GM23338 (cell line): Measurements from ENCODE around the gene NLRP7. TPM values are rescaled to one million over a fixed set of nuclear protein-coding genes. Genes with fewer than 3 reads are reported as not detected.

Source experiments
- ATAC-seq: fragments of 200-7000 bp; cut with Tn5 transposase; 3 replicates; pipeline ENCODE4 v1.9.1; 2020
- DNase-seq: peaks from one replicate; pipeline ENCODE4 v3.0.0-alpha.2; 2015; ENCODE audit warnings: low spot score
- H2AFZ ChIP-seq: fragments of 200-600 bp; sonication (generic); 2 replicates; pipeline ENCODE4 v1.8.0; 2016; ENCODE audit warnings: antibody characterized with exemption, mild to moderate bottlenecking, moderate library complexity
- H3F3A ChIP-seq: fragments of 200-600 bp; sonication (generic); replicated peaks from 2 replicates; pipeline ENCODE4 v1.8.0; 2017; ENCODE audit warnings: antibody characterized with exemption, mixed run types, low read depth
- H3K27ac ChIP-seq: fragments of 200-600 bp; sonication (generic); 2 replicates; pipeline ENCODE4 v1.6.1; 2016; ENCODE audit warnings: low read depth
- H3K27me3 ChIP-seq: fragments of 200-600 bp; sonication (generic); 2 replicates; pipeline ENCODE4 v1.8.0; 2016; ENCODE audit warnings: mild to moderate bottlenecking, mixed run types, moderate library complexity; ENCODE audit not compliant: insufficient read depth
- H3K36me3 ChIP-seq: fragments of 200-600 bp; sonication (generic); 2 replicates; pipeline ENCODE4 v1.8.0; 2016; ENCODE audit warnings: mild to moderate bottlenecking; ENCODE audit not compliant: insufficient read depth
- H3K4me1 ChIP-seq: fragments of 200-600 bp; sonication (generic); 2 replicates; pipeline ENCODE4 v1.8.0; 2016; ENCODE audit warnings: mild to moderate bottlenecking, moderate library complexity; ENCODE audit not compliant: insufficient read depth
- H3K4me2 ChIP-seq: fragments of 200-600 bp; sonication (generic); 2 replicates; pipeline ENCODE4 v1.7.1; 2017; ENCODE audit warnings: mixed run types
- H3K4me3 ChIP-seq: fragments of 200-600 bp; sonication (generic); 2 replicates; pipeline ENCODE4 v1.6.1; 2016; ENCODE audit warnings: mixed run types
- H3K79me2 ChIP-seq: fragments of 200-600 bp; sonication (generic); replicated peaks from 2 replicates; pipeline ENCODE4 v1.8.0; 2017; ENCODE audit warnings: mild to moderate bottlenecking; ENCODE audit not compliant: insufficient read depth
- H3K9me2 ChIP-seq: fragments of 200-600 bp; sonication (generic); 2 replicates; pipeline ENCODE4 v1.8.0; 2017; ENCODE audit not compliant: insufficient read depth
- H4K20me1 ChIP-seq: fragments of 200-600 bp; sonication (generic); replicated peaks from 2 replicates; pipeline ENCODE4 v1.8.0; 2017; ENCODE audit warnings: mild to moderate bottlenecking; ENCODE audit not compliant: insufficient read depth
- H3K27ac Mint-ChIP-seq: 2 replicates; pipeline ENCODE4 v1.8.0; 2020; ENCODE audit warnings: inconsistent platforms, mild to moderate bottlenecking, moderate library complexity, mixed read lengths
- H3K27me3 Mint-ChIP-seq: 3 replicates; pipeline ENCODE4 v1.8.0; 2022; ENCODE audit warnings: low read depth, mild to moderate bottlenecking, moderate library complexity, mixed read lengths, inconsistent platforms; ENCODE audit not compliant: insufficient read depth, poor library complexity
- H3K36me3 Mint-ChIP-seq: 3 replicates; pipeline ENCODE4 v1.8.0; 2021; ENCODE audit warnings: low read depth, mild to moderate bottlenecking, inconsistent platforms, moderate library complexity, mixed read lengths
- H3K4me1 Mint-ChIP-seq: 3 replicates; pipeline ENCODE4 v1.8.0; 2020; ENCODE audit warnings: mild to moderate bottlenecking, inconsistent platforms, mixed read lengths
- H3K4me3 Mint-ChIP-seq: 3 replicates; pipeline ENCODE4 v1.8.0; 2021; ENCODE audit warnings: moderate library complexity, mild to moderate bottlenecking, inconsistent platforms, mixed read lengths
- H3K9me3 Mint-ChIP-seq: 3 replicates; pipeline ENCODE4 v1.8.0; 2020; ENCODE audit warnings: moderate library complexity, mild to moderate bottlenecking, inconsistent platforms, mixed read lengths
- CREB1 ChIP-seq: fragments of 250-450 bp; sonication (Bioruptor Pico); IDR thresholded peaks from 2 replicates; pipeline ENCODE4 v1.5.0; 2020; ENCODE audit warnings: low read depth, mild to moderate bottlenecking, moderate library complexity
- EZH2 ChIP-seq: fragments of 200-600 bp; sonication (generic); IDR thresholded peaks from one replicate; pipeline ENCODE4 v1.8.0; 2017; ENCODE audit warnings: antibody characterized with exemption, mild to moderate bottlenecking, low read depth; ENCODE audit not compliant: unreplicated experiment
- EZH2phosphoT487 ChIP-seq: fragments of 200-600 bp; sonication (generic); IDR thresholded peaks from one replicate; pipeline ENCODE4 v1.8.1; 2018; ENCODE audit warnings: antibody characterized with exemption; ENCODE audit not compliant: unreplicated experiment
- JUNB ChIP-seq: IDR thresholded peaks from one replicate; pipeline ENCODE4 v1.6.1; 2016; ENCODE audit warnings: antibody characterized with exemption; ENCODE audit not compliant: unreplicated experiment
- NANOG ChIP-seq: IDR thresholded peaks from 2 replicates; pipeline ENCODE4 v1.6.1; 2016; ENCODE audit warnings: antibody characterized with exemption, borderline replicate concordance
- POLR2AphosphoS5 ChIP-seq: IDR thresholded peaks from 2 replicates; pipeline ENCODE4 v1.6.1; 2016; ENCODE audit warnings: antibody characterized with exemption, low read depth
- REST ChIP-seq: IDR thresholded peaks from one replicate; pipeline ENCODE4 v1.6.1; 2018; ENCODE audit warnings: antibody characterized with exemption; ENCODE audit not compliant: unreplicated experiment
- STAT1 ChIP-seq: IDR thresholded peaks from one replicate; pipeline ENCODE4 v1.6.1; 2016; ENCODE audit warnings: antibody characterized with exemption; ENCODE audit not compliant: unreplicated experiment
- ZNF114 ChIP-seq: fragments of 250-450 bp; sonication (Bioruptor Pico); IDR thresholded peaks from 2 replicates; pipeline ENCODE4 v1.5.0; 2020; ENCODE audit warnings: mild to moderate bottlenecking, moderate library complexity
- ZNF331 ChIP-seq: fragments of 250-450 bp; sonication (Bioruptor Pico); IDR thresholded peaks from 2 replicates; pipeline ENCODE4 v1.5.0; 2020; ENCODE audit warnings: low read depth, mild to moderate bottlenecking, moderate library complexity
- ZNF462 ChIP-seq: fragments of 250-450 bp; sonication (Bioruptor Pico); IDR thresholded peaks from 2 replicates; pipeline ENCODE4 v1.5.0; 2020; ENCODE audit warnings: mild to moderate bottlenecking, moderate library complexity
- polyA plus RNA-seq: library from polyadenylated mRNA; unstranded; fragments of >200 nt; fragmentation: Nextera tagmentation; extraction: Ambion mirVana; gene quantifications from 2 replicates; pipeline ENCODE4 v1.2.1, GENCODE V29; 2016
- total RNA-seq: library from RNA; depleted of rRNA; stranded (reverse); fragments of >200 nt; shearing (Covaris generic); gene quantifications from 2 replicates; pipeline ENCODE4 v1.2.3, GENCODE V29; 2014
- TF ChIP-seq, protein P1 (sequence below): IDR thresholded peaks from 2 replicates; pipeline ENCODE4 v1.6.1; 2016; ENCODE audit warnings: antibody characterized with exemption
- TF ChIP-seq, protein P2 (sequence below), 2 experiments: fragments of 200-600 bp in 1 of 2; sonication (generic) in 1 of 2; conservative IDR thresholded peaks; 2 replicates each; pipeline versions ENCODE4 v1.5.1 to v1.6.1; 2016 to 2017; ENCODE audit warnings: antibody characterized with exemption in 2 of 2, low read depth in 2 of 2, mild to moderate bottlenecking in 2 of 2, moderate library complexity in 1 of 2

Gene NLRP7
- total and polyA plus RNA-seq, 2 experiments from 2014 or later = 1.2 to 2.2 TPM

DNA sequence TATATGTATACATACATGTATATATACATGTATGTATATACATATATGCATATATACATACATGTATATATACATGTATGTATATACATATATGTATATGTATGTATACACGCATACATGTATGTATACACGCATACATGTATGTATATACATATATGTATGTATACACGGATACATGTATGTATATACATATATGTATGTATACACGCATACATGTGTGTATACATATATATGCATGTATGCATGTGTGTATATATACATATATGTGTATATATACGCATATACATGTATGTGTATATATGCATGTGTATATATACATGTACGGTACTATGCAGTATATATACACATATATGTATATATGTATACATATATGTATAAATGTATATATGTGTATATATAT is 44.0 kb downstream of the NLRP7 start:
- Mint-ChIP-seq H3K27ac (no peak overlapping the region), H3K9me3 (peaks cover 29% of the 10 kb centered on the region), H3K4me3 (no peak overlapping the region), H3K4me1 (peaks cover 19% of the 10 kb centered on the region; the same call in 2 of the 3 replicates), H3K27me3 (peaks cover 6% of the 10 kb centered on the region), H3K36me3 (peaks cover 7% of the 10 kb centered on the region; the same call in 2 of the 3 replicates)
- H3K4me3 ChIP-seq = no peak overlapping the region
- no peaks in the 10 kb centered on the region for H3K79me2 ChIP-seq
- no peaks in the 10 kb centered on the region for H4K20me1 ChIP-seq
- no peak overlapping the region for H2AFZ ChIP-seq
- peaks cover 5% of the 10 kb centered on the region; the same call in 1 of the 2 replicates for H3F3A ChIP-seq
- H3K9me2 ChIP-seq = no peaks in the 10 kb centered on the region
- peaks cover 18% of the 10 kb centered on the region; the same call in 1 of the 2 replicates for H3K4me1 ChIP-seq
- no peak overlapping the region for H3K27ac ChIP-seq
- H3K27me3 ChIP-seq = no peaks in the 10 kb centered on the region
- ATAC-seq (no peak), DNase-seq (no peak)
- H3K4me2 ChIP-seq = no peak overlapping the region
- no peaks in the 10 kb centered on the region for H3K36me3 ChIP-seq
- TF ChIP-seq, protein P1, sequence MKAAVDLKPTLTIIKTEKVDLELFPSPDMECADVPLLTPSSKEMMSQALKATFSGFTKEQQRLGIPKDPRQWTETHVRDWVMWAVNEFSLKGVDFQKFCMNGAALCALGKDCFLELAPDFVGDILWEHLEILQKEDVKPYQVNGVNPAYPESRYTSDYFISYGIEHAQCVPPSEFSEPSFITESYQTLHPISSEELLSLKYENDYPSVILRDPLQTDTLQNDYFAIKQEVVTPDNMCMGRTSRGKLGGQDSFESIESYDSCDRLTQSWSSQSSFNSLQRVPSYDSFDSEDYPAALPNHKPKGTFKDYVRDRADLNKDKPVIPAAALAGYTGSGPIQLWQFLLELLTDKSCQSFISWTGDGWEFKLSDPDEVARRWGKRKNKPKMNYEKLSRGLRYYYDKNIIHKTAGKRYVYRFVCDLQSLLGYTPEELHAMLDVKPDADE = no peak
- no peak for TF ChIP-seq EZH2
- no peak for TF ChIP-seq JUNB
- TF ChIP-seq ZNF114 (CRISPR knock-in tag) = no peak
- TF ChIP-seq, protein P2, sequence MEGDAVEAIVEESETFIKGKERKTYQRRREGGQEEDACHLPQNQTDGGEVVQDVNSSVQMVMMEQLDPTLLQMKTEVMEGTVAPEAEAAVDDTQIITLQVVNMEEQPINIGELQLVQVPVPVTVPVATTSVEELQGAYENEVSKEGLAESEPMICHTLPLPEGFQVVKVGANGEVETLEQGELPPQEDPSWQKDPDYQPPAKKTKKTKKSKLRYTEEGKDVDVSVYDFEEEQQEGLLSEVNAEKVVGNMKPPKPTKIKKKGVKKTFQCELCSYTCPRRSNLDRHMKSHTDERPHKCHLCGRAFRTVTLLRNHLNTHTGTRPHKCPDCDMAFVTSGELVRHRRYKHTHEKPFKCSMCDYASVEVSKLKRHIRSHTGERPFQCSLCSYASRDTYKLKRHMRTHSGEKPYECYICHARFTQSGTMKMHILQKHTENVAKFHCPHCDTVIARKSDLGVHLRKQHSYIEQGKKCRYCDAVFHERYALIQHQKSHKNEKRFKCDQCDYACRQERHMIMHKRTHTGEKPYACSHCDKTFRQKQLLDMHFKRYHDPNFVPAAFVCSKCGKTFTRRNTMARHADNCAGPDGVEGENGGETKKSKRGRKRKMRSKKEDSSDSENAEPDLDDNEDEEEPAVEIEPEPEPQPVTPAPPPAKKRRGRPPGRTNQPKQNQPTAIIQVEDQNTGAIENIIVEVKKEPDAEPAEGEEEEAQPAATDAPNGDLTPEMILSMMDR (conservative IDR thresholded peaks at IDR 0.05; ENCODE audit: low read depth in 2 of 2) = no peak
- TF ChIP-seq STAT1 = no peak
- TF ChIP-seq EZH2phosphoT487 = no peak
- TF ChIP-seq ZNF331 (CRISPR knock-in tag) = no peak
- no peak for TF ChIP-seq ZNF462 (CRISPR knock-in tag)
- no peak for TF ChIP-seq NANOG
- no peak for TF ChIP-seq CREB1 (CRISPR knock-in tag)
- no peak for TF ChIP-seq REST
- TF ChIP-seq POLR2AphosphoS5 = no peak
